Muscle of leg (tissue), 11 donors: ENCODE data around the gene DSCAML1. TPM values are rescaled to one million over a fixed set of nuclear protein-coding genes. Genes with fewer than 3 reads are reported as not detected.
"Not testable (repeated sequence)": the region's sequence is repeated elsewhere in the genome, so short reads cannot be mapped to it uniquely, and the experiment has no call there.

Experiments used
- DNase-seq: peaks from one replicate; pipeline ENCODE4 v3.0.0; 2013
- H3K27ac ChIP-seq: one replicate; pipeline ENCODE4 v1.5.1; 2013; ENCODE audit warnings: mild to moderate bottlenecking, low read length, control low read depth
- H3K27me3 ChIP-seq: one replicate; pipeline ENCODE4 v1.6.1; 2013; ENCODE audit warnings: low read length; ENCODE audit not compliant: control insufficient read depth, insufficient read depth
- H3K36me3 ChIP-seq: one replicate; pipeline ENCODE4 v1.6.1; 2013; ENCODE audit warnings: low read length; ENCODE audit not compliant: control insufficient read depth, insufficient read depth
- H3K4me1 ChIP-seq: one replicate; pipeline ENCODE4 v1.6.1; 2013; ENCODE audit warnings: low read length; ENCODE audit not compliant: control insufficient read depth, insufficient read depth
- H3K4me3 ChIP-seq: one replicate; pipeline ENCODE4 v1.5.1; 2013; ENCODE audit warnings: low read length, control low read depth
- H3K9me3 ChIP-seq: replicated peaks from 2 replicates; pipeline ENCODE4 v1.6.1; 2013; ENCODE audit warnings: low read depth, low read length; ENCODE audit not compliant: control insufficient read depth
- WGBS: methylation state at CpG from one replicate; pipeline ENCODE4 v1.1.5; 2013; ENCODE audit warnings: missing lambda C conversion rate; ENCODE audit not compliant: insufficient coverage; 5-methylcytosine and 5-hydroxymethylcytosine counted together
- polyA plus RNA-seq, 8 donors: library from polyadenylated mRNA; unstranded; fragments of 120-200 nt; gene quantifications; one replicate each; pipeline versions ENCODE4 v1.2.1 to v1.2.3, GENCODE V29; 2013; ENCODE audit warnings: inconsistent platforms in 1 of 8, low replicate concordance in 1 of 8; ENCODE audit not compliant: insufficient read length in 8 of 8, insufficient read depth in 1 of 8
- total RNA-seq: library from RNA; stranded (reverse); fragments of 120-200 nt; gene quantifications from one replicate; pipeline ENCODE4 v1.2.4, GENCODE V29; 2013

The DSCAML1 gene
- total and polyA plus RNA-seq, 9 donors: 0.28 to 0.80 (median 0.60) TPM

GRCh38 chr11:117410238-117410637 is 386.8 kb downstream of the DSCAML1 start:
- no CpG with 5 or more reads among the region's 1 CpG for WGBS
- H3K27ac ChIP-seq: no peak overlapping the region
- peaks cover 38% of the 10 kb centered on the region for H3K36me3 ChIP-seq
- DNase-seq: no peak
- no peaks in the 10 kb centered on the region for H3K27me3 ChIP-seq
- H3K4me1 ChIP-seq: no peaks in the 10 kb centered on the region
- H3K9me3 ChIP-seq: peaks cover 5% of the 10 kb centered on the region
- H3K4me3 ChIP-seq: no peak overlapping the region

DNA sequence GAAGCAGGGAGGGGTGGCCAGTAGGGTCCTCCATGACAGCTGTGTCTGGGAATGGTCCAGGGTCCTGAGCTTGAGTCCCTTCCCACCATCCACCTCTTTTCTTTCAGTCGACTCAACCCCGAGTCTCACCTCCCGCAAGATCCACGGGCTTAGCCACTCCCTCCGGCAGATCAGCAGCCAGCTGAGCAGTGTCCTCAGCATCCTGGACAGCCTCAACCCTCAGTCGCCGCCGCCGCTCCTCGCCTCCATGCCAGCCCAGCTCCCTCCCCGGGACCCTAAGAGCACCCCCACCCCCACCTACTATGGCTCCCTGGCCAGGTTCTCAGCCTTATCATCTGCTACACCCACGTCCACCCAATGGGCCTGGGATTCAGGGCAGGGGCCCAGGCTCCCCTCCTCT is 387.5 kb downstream of the DSCAML1 start:
- Histone ChIP-seq H3K9me3 (peaks cover 8% of the 10 kb centered on the region), H3K4me3 (no peak overlapping the region), H3K36me3 (peaks cover 46% of the 10 kb centered on the region), H3K27ac (no peak overlapping the region), H3K27me3 (no peaks in the 10 kb centered on the region), H3K4me1 (no peaks in the 10 kb centered on the region)
- 90% methylated on average over 12 of the region's 12 CpGs for WGBS
- DNase-seq: no peak

GRCh38 chr11:117408356-117408755 is 388.7 kb downstream of the DSCAML1 start:
- H3K27me3 ChIP-seq: no peaks in the 10 kb centered on the region
- no peak overlapping the region for H3K27ac ChIP-seq
- H3K9me3 ChIP-seq: peaks cover 8% of the 10 kb centered on the region
- DNase-seq: no peak
- no peaks in the 10 kb centered on the region for H3K4me1 ChIP-seq
- H3K4me3 ChIP-seq: no peak overlapping the region
- peaks cover 49% of the 10 kb centered on the region for H3K36me3 ChIP-seq
- 90% methylated on average over 2 of the region's 3 CpGs for WGBS

DNA sequence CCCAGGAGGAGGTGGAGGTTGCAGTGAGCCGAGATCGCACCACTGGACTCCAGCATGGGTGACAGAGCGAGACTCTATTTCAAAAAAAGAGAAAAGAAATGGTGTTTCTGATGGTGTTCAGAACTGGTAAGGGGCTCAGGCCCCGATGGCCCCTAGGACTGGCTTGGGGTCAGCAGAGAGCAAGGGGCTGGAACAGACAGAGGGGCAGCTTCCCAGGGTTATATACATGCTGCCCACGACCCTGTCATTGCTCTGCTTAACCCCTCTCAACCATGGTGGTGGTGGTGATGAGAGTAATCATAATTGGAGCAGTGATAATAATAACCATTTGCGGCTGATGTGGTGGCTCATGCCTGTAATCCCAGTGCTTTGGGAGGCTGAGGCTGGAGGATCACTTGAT is 390.0 kb downstream of the DSCAML1 start:
- no peak for DNase-seq
- Histone ChIP-seq H3K27me3 (no peaks in the 10 kb centered on the region), H3K4me1 (no peaks in the 10 kb centered on the region), H3K9me3 (peaks cover 8% of the 10 kb centered on the region), H3K4me3 (no peak overlapping the region), H3K27ac (no peak overlapping the region), H3K36me3 (peaks cover 45% of the 10 kb centered on the region)
- 100% methylated on average over 3 of the region's 6 CpGs for WGBS

DNA sequence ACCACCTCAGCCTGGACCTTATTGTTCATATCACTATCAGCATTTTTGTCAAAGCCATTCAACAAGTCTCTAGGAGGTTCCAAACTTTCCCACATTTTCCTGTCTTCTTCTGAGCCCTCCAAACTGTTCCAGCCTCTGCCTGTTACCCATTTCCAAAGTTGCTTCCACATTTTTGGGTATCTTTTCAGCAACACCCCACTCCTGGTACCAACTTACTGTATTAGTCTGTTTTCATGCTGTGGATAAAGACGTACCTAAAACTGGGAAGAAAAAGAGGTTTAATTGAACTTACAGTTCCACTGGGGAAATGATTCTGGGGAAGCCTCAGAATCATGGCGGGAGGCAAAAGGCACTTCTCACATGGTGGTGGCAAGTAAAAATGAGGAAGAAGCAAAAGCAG is 391.1 kb downstream of the DSCAML1 start:
- H3K4me3 ChIP-seq, H3K27ac ChIP-seq, H3K27me3 ChIP-seq, H3K9me3 ChIP-seq, H3K4me1 ChIP-seq, DNase-seq: not testable (repeated sequence)
- no CpG with 5 or more reads among the region's 2 CpGs for WGBS
- H3K36me3 ChIP-seq: peaks cover 41% of the 10 kb centered on the region

GRCh38 chr11:117399100-117399840 is 397.7 kb downstream of the DSCAML1 start:
- H3K4me1 ChIP-seq, DNase-seq, H3K9me3 ChIP-seq, H3K27me3 ChIP-seq, H3K27ac ChIP-seq, H3K4me3 ChIP-seq: not testable (repeated sequence)
- H3K36me3 ChIP-seq: peaks cover 36% of the 10 kb centered on the region
- WGBS: no CpG with 5 or more reads among the region's 2 CpGs

DNA sequence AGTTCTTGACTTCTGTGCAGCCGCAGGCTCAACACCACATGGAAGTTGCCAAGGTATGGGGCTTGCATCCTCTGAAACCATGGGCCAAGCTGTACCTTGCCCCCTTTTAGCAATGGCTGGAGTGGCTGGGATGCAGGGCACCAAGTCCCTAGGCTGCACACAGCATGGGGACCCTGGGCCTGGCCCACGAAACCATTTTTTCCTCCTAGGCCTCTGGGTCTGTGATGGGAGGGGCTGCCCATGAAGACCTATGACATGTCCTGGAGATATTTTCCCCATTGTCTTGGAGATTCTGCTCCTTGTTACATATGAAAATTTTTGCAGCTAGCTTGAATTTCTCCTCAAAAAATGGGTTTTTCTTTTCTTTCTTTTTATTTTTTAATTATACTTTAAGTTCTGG is 398.4 kb downstream of the DSCAML1 start:
- not testable (repeated sequence) for H3K4me3 ChIP-seq, H3K4me1 ChIP-seq, H3K9me3 ChIP-seq, H3K27ac ChIP-seq, DNase-seq, H3K27me3 ChIP-seq
- peaks cover 42% of the 10 kb centered on the region for H3K36me3 ChIP-seq
- no CpG with 5 or more reads among the region's 2 CpGs for WGBS

DNA sequence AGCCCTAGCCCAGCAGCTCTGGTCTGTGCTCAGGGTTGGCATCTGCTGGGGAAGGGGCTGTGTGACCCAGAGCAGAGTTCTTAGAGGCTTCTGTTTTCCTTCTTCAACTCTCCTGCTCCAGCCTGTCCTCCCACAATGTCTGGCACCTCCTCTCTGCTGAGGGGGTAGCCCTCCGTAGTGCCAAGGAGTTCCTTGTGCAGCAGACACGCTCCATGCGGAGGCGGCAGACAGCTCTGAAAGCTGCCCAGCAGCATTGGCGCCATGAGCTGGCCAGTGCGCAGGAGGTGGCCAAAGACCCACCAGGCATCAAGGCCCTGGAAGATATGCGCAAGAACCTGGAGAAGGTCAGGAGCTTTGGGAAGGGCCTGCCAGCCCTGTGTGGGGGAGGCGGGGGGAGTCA is 400.0 kb downstream of the DSCAML1 start:
- Histone ChIP-seq H3K36me3 (peaks cover 58% of the 10 kb centered on the region), H3K9me3 (peaks cover 9% of the 10 kb centered on the region), H3K4me3 (no peak overlapping the region), H3K27me3 (no peaks in the 10 kb centered on the region), H3K4me1 (no peaks in the 10 kb centered on the region), H3K27ac (no peak overlapping the region)
- DNase-seq: no peak
- 99% methylated on average over 7 of the region's 8 CpGs for WGBS

DNA sequence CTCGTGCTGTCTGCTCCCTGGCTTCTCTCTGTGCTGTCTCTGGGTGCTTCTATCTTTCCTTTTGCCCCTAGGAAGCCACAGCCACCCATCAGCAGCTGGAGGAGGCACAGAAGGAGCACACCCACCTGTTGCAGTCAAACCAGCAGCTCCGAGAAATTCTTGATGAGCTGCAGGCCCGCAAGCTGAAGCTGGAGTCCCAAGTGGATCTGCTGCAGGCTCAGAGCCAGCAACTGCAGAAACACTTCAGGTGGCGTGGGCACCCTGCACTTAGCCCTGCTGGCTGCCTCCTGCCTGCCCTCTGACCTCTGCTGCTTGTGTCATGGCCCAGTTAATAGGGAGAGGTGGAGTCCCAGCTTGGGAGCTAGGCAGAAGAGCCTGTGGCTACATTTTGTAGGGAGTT is 401.5 kb downstream of the DSCAML1 start:
- H3K27ac ChIP-seq: no peak overlapping the region
- no peaks in the 10 kb centered on the region for H3K27me3 ChIP-seq
- 76% methylated on average over 4 of the region's 4 CpGs for WGBS
- DNase-seq: no peak
- peaks cover 9% of the 10 kb centered on the region for H3K9me3 ChIP-seq
- no peaks in the 10 kb centered on the region for H3K4me1 ChIP-seq
- H3K36me3 ChIP-seq: peaks cover 71% of the 10 kb centered on the region
- H3K4me3 ChIP-seq: no peak overlapping the region

DNA sequence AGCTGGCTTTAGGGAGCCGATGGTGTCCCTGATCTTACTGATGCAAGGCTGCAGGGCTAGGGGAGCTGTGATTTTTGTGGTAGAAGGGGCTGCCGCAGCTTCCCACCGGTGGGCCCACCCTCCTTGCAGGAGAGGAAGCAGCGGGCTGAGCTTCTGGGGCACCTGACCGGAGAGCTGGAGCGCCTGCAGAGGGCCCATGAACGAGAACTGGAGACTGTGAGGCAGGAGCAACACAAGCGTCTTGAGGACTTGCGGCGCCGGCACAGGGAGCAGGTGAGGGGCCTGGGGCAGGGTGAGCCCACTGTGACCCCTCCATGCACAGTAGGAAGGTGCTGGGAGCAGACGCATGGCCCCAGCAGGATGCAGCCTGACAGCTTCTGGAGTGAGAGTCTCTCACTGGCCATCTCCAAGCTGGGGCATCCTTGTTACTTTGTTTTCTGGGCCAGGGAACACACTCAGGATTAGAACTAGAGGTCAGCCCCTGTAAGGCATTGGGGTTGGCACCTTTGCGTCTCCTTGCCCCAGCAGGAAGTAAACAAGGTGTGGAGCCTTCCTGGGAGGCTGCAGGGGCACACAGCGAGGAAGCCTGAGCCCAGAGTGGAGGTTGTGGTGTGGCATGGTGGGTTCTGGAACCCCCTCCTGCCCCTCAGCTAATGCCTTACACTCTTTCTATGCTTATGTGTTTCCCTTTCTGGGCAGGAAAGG is 402.6 kb downstream of the DSCAML1 start:
- 94% methylated on average over 11 of the region's 14 CpGs for WGBS
- no peaks in the 10 kb centered on the region for H3K27me3 ChIP-seq
- H3K4me1 ChIP-seq: no peaks in the 10 kb centered on the region
- H3K36me3 ChIP-seq: peaks cover 78% of the 10 kb centered on the region
- no peak for DNase-seq
- no peak overlapping the region for H3K27ac ChIP-seq
- peaks cover 9% of the 10 kb centered on the region for H3K9me3 ChIP-seq
- H3K4me3 ChIP-seq: no peak overlapping the region
